B cell (primary cell): Measurements from ENCODE around the gene TPSAB1. TPM values are rescaled to one million over a fixed set of nuclear protein-coding genes. Genes with fewer than 3 reads are reported as not detected.

Experiments used
- ATAC-seq: fragments of 200-7000 bp; cut with Tn5 transposase; one replicate; pipeline ENCODE4 v1.10.0; 2021; ENCODE audit warnings: low read depth, mild to moderate bottlenecking, moderate number of reproducible peaks, moderate library complexity
- CTCF ChIA-PET: fragments of 350-600 bp; sonication (Branson Sonifier 250); formaldehyde crosslinking; loops from one replicate; lab custom pipeline; 2021; ENCODE audit warnings: antibody characterized with exemption, inconsistent platforms; lab: Charles Lee
- POLR2A ChIA-PET: fragments of 350-600 bp; sonication (Branson Sonifier 250); formaldehyde crosslinking; loops from one replicate; lab custom pipeline; 2021; ENCODE audit warnings: antibody characterized with exemption; lab: Charles Lee
- DNase-seq: peaks from one replicate; pipeline ENCODE4 v3.0.0; 2013
- H2AFZ ChIP-seq: 2 replicates; pipeline ENCODE4 v1.6.1; 2012; ENCODE audit warnings: mild to moderate bottlenecking, low read depth, low read length; ENCODE audit not compliant: insufficient read depth, poor library complexity, severe bottlenecking
- H3K27ac ChIP-seq, 2 donors: 1 replicate in 1 of 2; 2 replicates in 1 of 2; pipeline ENCODE4 v1.5.1; 2012 to 2013; ENCODE audit warnings: low read length in 2 of 2, mild to moderate bottlenecking in 2 of 2, moderate library complexity in 1 of 2
- H3K27me3 ChIP-seq, 4 experiments: fragments of 200-600 bp in 1 of 4; sonication (generic) in 1 of 4; replicated peaks in 1 of 4; 1 replicate in 2 of 4; 2 replicates in 2 of 4; pipeline versions ENCODE4 v1.6.1 to v1.7.0; 2013 to 2016; ENCODE audit warnings: low read length in 3 of 4, mild to moderate bottlenecking in 2 of 4, mixed read lengths in 1 of 4, moderate library complexity in 1 of 4; ENCODE audit not compliant: insufficient read depth in 4 of 4, control insufficient read depth in 3 of 4; ENCODE audit errors: control extremely low read depth in 1 of 4
- H3K36me3 ChIP-seq, 2 experiments: replicated peaks in 1 of 2; 1 replicate in 1 of 2; 2 replicates in 1 of 2; pipeline versions ENCODE4 v1.6.1 to v1.7.1; 2013; ENCODE audit warnings: low read length in 1 of 2; ENCODE audit not compliant: insufficient read depth in 2 of 2, control insufficient read depth in 1 of 2; ENCODE audit errors: control extremely low read depth in 1 of 2, extremely low read depth in 1 of 2
- H3K4me1 ChIP-seq, 2 donors: fragments of 200-600 bp in 1 of 2; sonication (generic) in 1 of 2; 1 replicate in 1 of 2; 2 replicates in 1 of 2; pipeline versions ENCODE4 v1.5.1 to v1.6.1; 2013 to 2017; ENCODE audit warnings: low read length in 2 of 2; ENCODE audit not compliant: control insufficient read depth in 2 of 2, insufficient read depth in 2 of 2
- H3K4me2 ChIP-seq: replicated peaks from 2 replicates; pipeline ENCODE3; 2012; ENCODE audit warnings: mild to moderate bottlenecking, low read depth, low read length; ENCODE audit not compliant: poor library complexity, severe bottlenecking
- H3K4me3 ChIP-seq, 5 experiments: fragments of 200-600 bp in 1 of 5; sonication (generic) in 1 of 5; 1 replicate in 3 of 5; 2 replicates in 2 of 5; pipeline versions ENCODE4 v1.5.1 to v1.7.0; 2011 to 2016; ENCODE audit warnings: low read length in 4 of 5, mild to moderate bottlenecking in 4 of 5, low read depth in 2 of 5, control low read depth in 1 of 5, moderate library complexity in 1 of 5; ENCODE audit not compliant: insufficient read depth in 1 of 5; ENCODE audit errors: control extremely low read depth in 1 of 5, extremely low read depth in 1 of 5
- H3K79me2 ChIP-seq: fragments of 200-600 bp; sonication (generic); one replicate; pipeline ENCODE4 v1.6.0; 2016; ENCODE audit warnings: low read length; ENCODE audit not compliant: control insufficient read depth, insufficient read depth
- H3K9ac ChIP-seq: fragments of 200-600 bp; sonication (generic); 2 replicates; pipeline ENCODE4 v1.6.1; 2017; ENCODE audit warnings: mild to moderate bottlenecking, low read length, moderate library complexity
- H3K9me3 ChIP-seq, 3 donors: one replicate each; pipeline versions ENCODE4 v1.6.1 to v1.7.1; 2013; ENCODE audit warnings: low read length in 2 of 3; ENCODE audit not compliant: control insufficient read depth in 2 of 3, insufficient read depth in 1 of 3; ENCODE audit errors: control extremely low read depth in 1 of 3
- H4K20me1 ChIP-seq: 2 replicates; pipeline ENCODE4 v1.6.0; 2012; ENCODE audit warnings: mild to moderate bottlenecking, low read length; ENCODE audit not compliant: insufficient read depth, control insufficient read depth, poor library complexity, severe bottlenecking
- H3K27ac Mint-ChIP-seq: one replicate; pipeline ENCODE4 v1.8.0; 2021; ENCODE audit warnings: mixed read lengths
- H3K27me3 Mint-ChIP-seq: one replicate; pipeline ENCODE4 v1.8.0; 2021; ENCODE audit warnings: mixed read lengths
- H3K4me1 Mint-ChIP-seq: one replicate; pipeline ENCODE4 v1.8.0; 2021; ENCODE audit warnings: mixed read lengths
- H3K4me3 Mint-ChIP-seq: one replicate; pipeline ENCODE4 v1.8.0; 2021; ENCODE audit warnings: mixed read lengths
- H3K9me3 Mint-ChIP-seq: one replicate; pipeline ENCODE4 v1.8.0; 2022; ENCODE audit warnings: mixed read lengths; ENCODE audit not compliant: insufficient read depth
- CTCF ChIP-seq: fragments of 200-600 bp; IDR thresholded peaks from one replicate; pipeline ENCODE4 v1.8.0; 2022; ENCODE audit warnings: antibody characterized with exemption, mild to moderate bottlenecking
- EZH2 ChIP-seq: IDR thresholded peaks from 2 replicates; pipeline ENCODE4 v1.6.1; 2012; ENCODE audit warnings: borderline replicate concordance, low read depth, mild to moderate bottlenecking, moderate library complexity, low read length; ENCODE audit not compliant: insufficient read depth, poor library complexity, severe bottlenecking
- WGBS: methylation state at CpG from one replicate; pipeline ENCODE4 v1.1.5; 2013; ENCODE audit warnings: missing lambda C conversion rate; ENCODE audit not compliant: insufficient coverage; 5-methylcytosine and 5-hydroxymethylcytosine counted together
- intact Hi-C: fragments of 100-400 bp; cut with micrococcal nuclease; formaldehyde crosslinking; loops from one replicate; pipeline ENCODE4 v1.10.0; 2022
- polyA plus RNA-seq: library from polyadenylated mRNA; depleted of rRNA; stranded (reverse); fragments of >200 nt; gene quantifications from 2 replicates; pipeline ENCODE4 v1.2.3, GENCODE V29; 2012
- total RNA-seq, 2 donors: library from RNA; stranded (reverse); fragments of 120-200 nt in 1 of 2; gene quantifications; 1 replicate in 1 of 2; 2 replicates in 1 of 2; pipeline versions ENCODE4 v1.2.3 to v1.2.4, GENCODE V29; 2013 to 2022

The TPSAB1 gene
- total and polyA plus RNA-seq, 2 donors (not counting 1 experiment from before 2014, with no cell fraction given), result not detected

- ATAC-seq (no peak), DNase-seq (no peak)
- Histone ChIP-seq H3K4me1 (peaks cover 4% of the 10 kb centered on the region in 2 donors), H2AFZ (no peak overlapping the region), H3K4me3 (no peak overlapping the region), H3K27ac (no peak overlapping the region), H3K4me2 (no peak overlapping the region), H3K79me2 (no peaks in the 10 kb centered on the region), H4K20me1 (no peaks in the 10 kb centered on the region), H3K27me3 (peaks cover 0 to 16% (median 3%) of the 10 kb centered on the region in 4 experiments), H3K36me3 (no peaks in the 10 kb centered on the region), H3K9me3 (no peaks in the 10 kb centered on the region), H3K9ac (no peak overlapping the region)
- Mint-ChIP-seq H3K27ac (no peak overlapping the region), H3K9me3 (no peaks in the 10 kb centered on the region), H3K4me1 (peaks cover 3% of the 10 kb centered on the region), H3K4me3 (no peak overlapping the region), H3K27me3 (peaks cover 8% of the 10 kb centered on the region)
- ChIA-PET CTCF (no interaction called here), POLR2A (interaction anchor here (0.5 kb wide), 1 partner anchor 19 kb away, joined by 6 read pairs; no protein-coding TSS in a partner anchor)
- 91% methylated on average over 16 of the region's 16 CpGs for WGBS
- TF ChIP-seq EZH2, result no peak
- TF ChIP-seq CTCF, result no peak
- intact Hi-C loops, result no loop called here
Observed at GRCh38 chr16:1283996-1284616, 43.6 kb downstream of the TPSAB1 start.

GRCh38 chr16:1285669-1286512, 45.4 kb downstream of the TPSAB1 start:
- Mint-ChIP-seq H3K27ac (no peak overlapping the region), H3K27me3 (peaks cover 13% of the 10 kb centered on the region)

More at GRCh38 chr16:1285669-1286512, 45.4 kb downstream of the TPSAB1 start:
- ChIA-PET POLR2A (no interaction called here), CTCF (no interaction called here)
- ATAC-seq (no peak), DNase-seq (no peak)
- Histone ChIP-seq H3K4me1 (peaks cover 12% of the 10 kb centered on the region in 2 donors), H3K27ac (no peak overlapping the region), H3K36me3 (no peaks in the 10 kb centered on the region), H3K27me3 (peaks cover 0 to 27% (median 5%) of the 10 kb centered on the region in 4 experiments), H3K4me2 (no peak overlapping the region), H3K9ac (no peak overlapping the region), H2AFZ (no peak overlapping the region), H3K4me3 (no peak overlapping the region), H3K79me2 (no peaks in the 10 kb centered on the region), H4K20me1 (no peaks in the 10 kb centered on the region), H3K9me3 (no peaks in the 10 kb centered on the region)
- 79% methylated on average over 32 of the region's 38 CpGs for WGBS
- H3K9me3 Mint-ChIP-seq, result no peaks in the 10 kb centered on the region
- TF ChIP-seq EZH2 (no peak), CTCF (no peak)
- H3K4me3 Mint-ChIP-seq, result no peak overlapping the region
- peaks cover 4% of the 10 kb centered on the region for H3K4me1 Mint-ChIP-seq
- intact Hi-C loops, result no loop called here
